Measurements from ENCODE around the gene SUDS3. TPM values are rescaled to one million over a fixed set of nuclear protein-coding genes. Genes with fewer than 3 reads are reported as not detected.

The SUDS3 gene
- total RNA-seq, 5 donors from 2014 or later (not counting 1 experiment from before 2014, with no cell fraction given), result 23.0 to 29.9 (median 26.3) TPM

DNA sequence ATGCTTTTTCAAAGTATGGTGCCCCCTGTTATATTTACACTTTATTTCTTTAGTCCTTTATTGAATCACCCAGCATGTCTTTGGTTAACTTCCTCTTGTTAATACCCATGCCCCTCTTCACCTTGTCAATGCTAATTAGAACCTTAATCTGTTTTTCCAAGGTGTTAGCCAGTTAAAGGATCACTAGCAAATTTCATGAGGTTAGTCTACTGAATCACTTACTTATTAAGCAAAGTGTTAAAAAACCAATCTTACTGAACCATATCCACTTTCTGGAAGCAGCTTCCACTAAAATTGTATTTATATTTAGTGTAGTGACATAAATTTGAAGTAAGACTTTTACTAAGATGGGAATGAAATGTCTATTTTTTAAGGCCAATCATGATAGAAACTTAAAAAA is 31.5 kb upstream of the SUDS3 start:
- CTCF ChIA-PET, result no interaction called here
- H3K36me3 ChIP-seq (ENCODE audit: control insufficient read depth in 2 of 2, extremely low read depth in 1 of 2, insufficient read depth in 1 of 2, low read length in 1 of 2), result no peaks in the 10 kb centered on the region
- H3K27me3 ChIP-seq (replicated peaks in 1 of 2; ENCODE audit: control insufficient read depth in 2 of 2, extremely low read depth in 1 of 2, insufficient read depth in 2 of 2, low read length in 1 of 2), result no peaks in the 10 kb centered on the region
- Mint-ChIP-seq H3K4me1 (peaks cover 50 to 54% (median 50%) of the 10 kb centered on the region in 3 donors), H3K9me3 (no peaks in the 10 kb centered on the region), H3K27ac (no peak overlapping the region), H3K36me3 (peaks cover 5% of the 10 kb centered on the region), H3K4me3 (no peak overlapping the region), H3K27me3 (no peaks in the 10 kb centered on the region)
- POLR2A ChIA-PET, result interaction anchor here in 1 of 2 donors (0.7 kb wide), 1 partner anchor 13 kb away, joined by 4 read pairs; no protein-coding TSS in a partner anchor
- H3K4me3 ChIP-seq (ENCODE audit: control insufficient read depth in 1 of 2, extremely low read depth in 1 of 2, low read length in 1 of 2), result no peak overlapping the region
- DNase-seq (no peak), ATAC-seq (replicated peaks in 1 of 4) (no peak)
- no peaks in the 10 kb centered on the region for H3K9me3 ChIP-seq
- peaks cover 0 to 16% of the 10 kb centered on the region in 2 experiments for H3K4me1 ChIP-seq (ENCODE audit: control insufficient read depth in 1 of 2, extremely low read depth in 1 of 2, insufficient read depth in 2 of 2, low read length in 2 of 2)
- H3K27ac ChIP-seq (ENCODE audit: low read length), result no peak overlapping the region

DNA sequence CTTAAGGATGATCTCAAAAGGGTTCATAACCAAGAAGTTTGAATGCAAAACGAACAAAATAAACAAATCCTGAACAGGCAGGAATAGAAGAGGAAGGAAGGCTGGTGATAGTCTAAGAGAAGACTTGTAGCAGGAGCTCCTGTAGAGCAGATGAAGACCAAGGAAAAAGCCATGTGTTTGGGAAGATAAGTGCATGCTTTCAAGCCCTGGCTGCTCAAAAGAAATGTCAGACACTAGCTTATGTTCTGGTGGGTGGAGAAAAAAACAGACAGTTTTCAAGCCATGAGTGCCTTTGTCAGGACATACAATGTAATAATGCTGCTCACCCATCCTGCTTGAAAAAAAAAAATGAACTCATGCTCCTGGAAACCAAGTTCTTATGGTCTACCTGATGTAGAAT is 31.0 kb upstream of the SUDS3 start:
- WGBS (ENCODE audit: insufficient coverage), result no CpG with 5 or more reads among the region's 1 CpG
- Histone ChIP-seq H3K4me1 (ENCODE audit: control insufficient read depth in 1 of 2, extremely low read depth in 1 of 2, insufficient read depth in 2 of 2, low read length in 2 of 2) (peaks cover 0 to 16% of the 10 kb centered on the region in 2 experiments), H3K36me3 (ENCODE audit: control insufficient read depth in 2 of 2, extremely low read depth in 1 of 2, insufficient read depth in 1 of 2, low read length in 1 of 2) (no peaks in the 10 kb centered on the region), H3K9me3 (no peaks in the 10 kb centered on the region), H3K4me3 (ENCODE audit: control insufficient read depth in 1 of 2, extremely low read depth in 1 of 2, low read length in 1 of 2) (no peak overlapping the region), H3K27me3 (replicated peaks in 1 of 2; ENCODE audit: control insufficient read depth in 2 of 2, extremely low read depth in 1 of 2, insufficient read depth in 2 of 2, low read length in 1 of 2) (no peaks in the 10 kb centered on the region), H3K27ac (ENCODE audit: low read length) (no peak overlapping the region)
- Mint-ChIP-seq H3K4me1 (peaks cover 49 to 54% (median 50%) of the 10 kb centered on the region in 3 donors), H3K36me3 (peaks cover 3% of the 10 kb centered on the region), H3K4me3 (no peak overlapping the region), H3K27me3 (no peaks in the 10 kb centered on the region), H3K9me3 (no peaks in the 10 kb centered on the region), H3K27ac (peak overlapping the region; percentile 28 to 48)
- CTCF ChIA-PET, result interaction anchor here in 1 of 2 donors (1.2 to 1.3 kb wide), 2 partner anchors 30 to 32 kb away, joined by 3 read pairs; no protein-coding TSS in a partner anchor
- POLR2A ChIA-PET, result interaction anchor here in 1 of 2 donors (0.7 kb wide), 1 partner anchor 13 kb away, joined by 4 read pairs; no protein-coding TSS in a partner anchor
- ATAC-seq (replicated peaks in 1 of 4) (no peak), DNase-seq (no peak)

DNA sequence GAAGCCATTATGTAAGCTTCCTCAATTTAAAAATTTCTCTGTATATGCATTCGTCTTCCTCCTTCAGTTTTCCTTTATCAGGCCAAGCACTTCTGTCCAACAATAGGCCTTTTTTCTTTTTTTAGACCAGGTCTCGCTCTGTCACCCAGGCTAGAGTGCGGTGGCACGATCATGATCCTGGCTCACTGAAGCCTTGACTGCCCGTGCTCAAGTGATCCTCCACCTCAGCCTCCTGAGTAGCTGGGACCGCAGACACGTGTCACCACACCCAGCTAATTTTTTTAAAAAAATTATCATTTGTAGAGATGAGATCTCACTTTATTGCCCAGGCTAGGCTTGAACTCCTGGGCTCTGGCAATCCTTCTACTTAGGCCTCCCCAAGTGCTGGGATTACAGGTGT is 29.5 kb upstream of the SUDS3 start:
- H3K27me3 ChIP-seq (replicated peaks in 1 of 2; ENCODE audit: control insufficient read depth in 2 of 2, extremely low read depth in 1 of 2, insufficient read depth in 2 of 2, low read length in 1 of 2), result no peaks in the 10 kb centered on the region
- H3K36me3 Mint-ChIP-seq, result peaks cover 2% of the 10 kb centered on the region
- no peak overlapping the region for H3K4me3 Mint-ChIP-seq
- no peak overlapping the region for H3K27ac ChIP-seq (ENCODE audit: low read length)
- peaks cover 51 to 55% (median 53%) of the 10 kb centered on the region in 3 donors for H3K4me1 Mint-ChIP-seq
- no peak overlapping the region for H3K4me3 ChIP-seq (ENCODE audit: control insufficient read depth in 1 of 2, extremely low read depth in 1 of 2, low read length in 1 of 2)
- WGBS (ENCODE audit: insufficient coverage), result 100% methylated on average over 2 of the region's 7 CpGs
- no peak for DNase-seq
- no peaks in the 10 kb centered on the region for H3K27me3 Mint-ChIP-seq
- no peak for ATAC-seq (replicated peaks in 1 of 4)
- no peaks in the 10 kb centered on the region for H3K9me3 Mint-ChIP-seq
- no peaks in the 10 kb centered on the region for H3K9me3 ChIP-seq
- H3K36me3 ChIP-seq (ENCODE audit: control insufficient read depth in 2 of 2, extremely low read depth in 1 of 2, insufficient read depth in 1 of 2, low read length in 1 of 2), result no peaks in the 10 kb centered on the region
- peaks cover 0 to 11% of the 10 kb centered on the region in 2 experiments for H3K4me1 ChIP-seq (ENCODE audit: control insufficient read depth in 1 of 2, extremely low read depth in 1 of 2, insufficient read depth in 2 of 2, low read length in 2 of 2)
- ChIA-PET POLR2A (no interaction called here), CTCF (interaction anchor here (0.6 to 1.2 kb wide), 3 partner anchors 10 to 31 kb away, joined by 3 to 5 read pairs (median 3); no protein-coding TSS in a partner anchor)
- H3K27ac Mint-ChIP-seq, result peak overlapping the region in 1 of 2 donors; percentile 86

DNA sequence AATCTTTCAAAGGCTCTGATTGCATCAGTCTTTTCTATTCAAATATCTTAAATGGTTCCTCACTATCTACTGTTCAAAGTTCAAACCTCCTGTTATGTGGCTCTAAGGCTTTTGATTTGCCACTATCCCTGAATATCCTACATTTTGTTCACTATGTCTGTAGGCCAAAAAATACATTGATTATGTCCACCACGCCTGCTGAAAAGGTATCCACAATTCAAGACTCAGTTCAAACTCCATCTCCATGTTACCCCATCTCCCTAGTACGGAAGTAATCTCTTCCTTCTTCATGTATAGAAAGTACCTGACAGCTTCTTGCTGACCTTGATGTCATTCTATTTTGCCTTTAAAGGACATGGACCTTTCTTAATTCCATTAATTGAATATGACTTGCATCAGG is 28.4 kb upstream of the SUDS3 start:
- CTCF ChIA-PET, result interaction anchor here in 1 of 2 donors (1.3 kb wide), 1 partner anchor 16 kb away, joined by 4 read pairs; no protein-coding TSS in a partner anchor
- POLR2A ChIA-PET, result interaction anchor here in 1 of 2 donors (0.6 kb wide), 1 partner anchor 390 kb away, joined by 4 read pairs; no protein-coding TSS in a partner anchor
- Mint-ChIP-seq H3K9me3 (no peaks in the 10 kb centered on the region), H3K36me3 (no peaks in the 10 kb centered on the region), H3K27me3 (no peaks in the 10 kb centered on the region), H3K4me3 (peak overlapping the region in 1 of 3 donors; percentile 1), H3K4me1 (peaks cover 46 to 50% (median 47%) of the 10 kb centered on the region in 3 donors), H3K27ac (peak overlapping the region in 1 of 2 donors; percentile 15)
- no peaks in the 10 kb centered on the region for H3K27me3 ChIP-seq (replicated peaks in 1 of 2; ENCODE audit: control insufficient read depth in 2 of 2, extremely low read depth in 1 of 2, insufficient read depth in 2 of 2, low read length in 1 of 2)
- H3K4me1 ChIP-seq (ENCODE audit: control insufficient read depth in 1 of 2, extremely low read depth in 1 of 2, insufficient read depth in 2 of 2, low read length in 2 of 2), result peaks cover 0 to 12% of the 10 kb centered on the region in 2 experiments
- H3K9me3 ChIP-seq, result no peaks in the 10 kb centered on the region
- no peak overlapping the region for H3K27ac ChIP-seq (ENCODE audit: low read length)
- H3K36me3 ChIP-seq (ENCODE audit: control insufficient read depth in 2 of 2, extremely low read depth in 1 of 2, insufficient read depth in 1 of 2, low read length in 1 of 2), result no peaks in the 10 kb centered on the region
- no peak overlapping the region for H3K4me3 ChIP-seq (ENCODE audit: control insufficient read depth in 1 of 2, extremely low read depth in 1 of 2, low read length in 1 of 2)
- no peak for ATAC-seq (replicated peaks in 1 of 4)
- DNase-seq, result no peak
- 95% methylated on average over 2 of the region's 2 CpGs for WGBS (ENCODE audit: insufficient coverage)

DNA sequence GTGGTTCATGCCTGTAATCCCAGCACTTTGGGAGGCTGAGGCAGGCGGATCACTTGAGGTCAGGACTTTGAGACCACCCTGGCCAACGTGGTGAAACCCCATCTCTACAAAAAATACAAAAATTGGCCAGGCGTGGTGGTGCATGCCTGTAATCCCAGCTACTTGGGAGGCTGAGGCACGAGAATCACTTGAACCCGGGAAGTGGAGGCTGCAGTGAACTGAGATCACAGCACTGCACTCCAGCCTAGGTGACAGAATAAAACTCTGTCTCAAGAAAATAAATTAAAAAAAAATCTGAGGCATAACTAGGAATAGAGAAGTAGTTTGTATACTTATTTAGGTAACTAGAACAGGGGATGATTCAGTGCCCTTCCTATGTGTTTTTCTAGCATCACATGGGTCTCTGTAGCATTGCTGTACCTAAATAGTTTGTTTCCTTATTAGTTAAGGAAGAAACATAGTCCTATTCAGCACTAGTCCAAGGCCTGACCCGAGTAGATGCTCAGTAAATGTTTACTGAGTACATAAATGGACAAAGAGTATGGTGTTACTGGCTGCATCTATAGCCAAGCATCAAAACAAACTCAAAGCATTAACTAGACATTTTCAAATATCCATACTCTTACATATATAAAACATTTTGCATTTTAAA is 25.3 kb upstream of the SUDS3 start:
- CTCF ChIA-PET, result no interaction called here
- Histone ChIP-seq H3K4me3 (ENCODE audit: control insufficient read depth in 1 of 2, extremely low read depth in 1 of 2, low read length in 1 of 2) (no peak overlapping the region), H3K36me3 (ENCODE audit: control insufficient read depth in 2 of 2, extremely low read depth in 1 of 2, insufficient read depth in 1 of 2, low read length in 1 of 2) (peaks cover 0 to 2% of the 10 kb centered on the region in 2 donors), H3K9me3 (no peaks in the 10 kb centered on the region), H3K4me1 (ENCODE audit: control insufficient read depth in 1 of 2, extremely low read depth in 1 of 2, insufficient read depth in 2 of 2, low read length in 2 of 2) (peaks cover 2 to 12% of the 10 kb centered on the region in 2 experiments), H3K27me3 (replicated peaks in 1 of 2; ENCODE audit: control insufficient read depth in 2 of 2, extremely low read depth in 1 of 2, insufficient read depth in 2 of 2, low read length in 1 of 2) (no peaks in the 10 kb centered on the region), H3K27ac (ENCODE audit: low read length) (no peak overlapping the region)
- DNase-seq, result no peak
- WGBS (ENCODE audit: insufficient coverage), result 80% methylated on average over 2 of the region's 6 CpGs
- POLR2A ChIA-PET, result no interaction called here
- no peaks in the 10 kb centered on the region for H3K9me3 Mint-ChIP-seq
- peaks cover 15% of the 10 kb centered on the region for H3K36me3 Mint-ChIP-seq
- no peak for ATAC-seq (replicated peaks in 1 of 4)
- H3K4me1 Mint-ChIP-seq, result peaks cover 56 to 60% (median 59%) of the 10 kb centered on the region in 3 donors
- no peaks in the 10 kb centered on the region for H3K27me3 Mint-ChIP-seq
- no peak overlapping the region for H3K27ac Mint-ChIP-seq
- no peak overlapping the region for H3K4me3 Mint-ChIP-seq

DNA sequence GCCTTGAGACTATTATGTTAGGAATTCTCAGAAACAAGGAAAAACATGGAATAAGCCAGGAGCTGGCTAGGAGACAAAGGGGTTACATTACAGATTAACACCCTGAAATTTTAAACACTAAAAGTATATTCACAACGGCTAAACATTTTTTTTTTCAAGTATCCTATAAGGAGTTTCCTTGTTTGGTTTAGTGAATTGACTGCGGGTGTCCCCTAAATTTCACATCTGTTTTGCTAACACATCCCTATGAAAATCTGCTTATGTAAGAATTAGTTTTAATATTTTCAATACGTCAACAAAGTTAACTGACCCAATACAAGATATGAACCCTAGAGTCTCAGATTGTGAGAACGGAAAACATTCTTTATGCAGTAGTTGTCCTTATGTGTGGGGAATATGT is 22.6 kb upstream of the SUDS3 start:
- no peak overlapping the region for H3K27ac Mint-ChIP-seq
- ATAC-seq (replicated peaks in 1 of 4) (no peak), DNase-seq (no peak)
- no peak overlapping the region for H3K27ac ChIP-seq (ENCODE audit: low read length)
- H3K36me3 Mint-ChIP-seq, result peaks cover 15% of the 10 kb centered on the region
- H3K4me3 Mint-ChIP-seq, result no peak overlapping the region
- H3K27me3 ChIP-seq (replicated peaks in 1 of 2; ENCODE audit: control insufficient read depth in 2 of 2, extremely low read depth in 1 of 2, insufficient read depth in 2 of 2, low read length in 1 of 2), result no peaks in the 10 kb centered on the region
- WGBS (ENCODE audit: insufficient coverage), result no CpG with 5 or more reads among the region's 4 CpGs
- ChIA-PET CTCF (interaction anchor here in 1 of 2 donors (1.2 kb wide), 1 partner anchor 22 kb away, joined by 3 read pairs; no protein-coding TSS in a partner anchor), POLR2A (no interaction called here)
- H3K4me1 Mint-ChIP-seq, result peaks cover 56 to 60% (median 60%) of the 10 kb centered on the region in 3 donors
- H3K36me3 ChIP-seq (ENCODE audit: control insufficient read depth in 2 of 2, extremely low read depth in 1 of 2, insufficient read depth in 1 of 2, low read length in 1 of 2), result peaks cover 0 to 2% of the 10 kb centered on the region in 2 donors
- H3K27me3 Mint-ChIP-seq, result no peaks in the 10 kb centered on the region
- H3K4me3 ChIP-seq (ENCODE audit: control insufficient read depth in 1 of 2, extremely low read depth in 1 of 2, low read length in 1 of 2), result no peak overlapping the region
- H3K4me1 ChIP-seq (ENCODE audit: control insufficient read depth in 1 of 2, extremely low read depth in 1 of 2, insufficient read depth in 2 of 2, low read length in 2 of 2), result peaks cover 11 to 20% of the 10 kb centered on the region in 2 experiments
- H3K9me3 Mint-ChIP-seq, result no peaks in the 10 kb centered on the region
- no peaks in the 10 kb centered on the region for H3K9me3 ChIP-seq

Measured in T-cell (primary cell).